Stomach (tissue), 9 donors: Measurements from ENCODE around the gene CCHCR1. TPM values are rescaled to one million over a fixed set of nuclear protein-coding genes. Genes with fewer than 3 reads are reported as not detected.

Experiments used
- DNase-seq, 2 donors: peaks; one replicate each; pipeline versions ENCODE4 v3.0.0 to v3.0.0-alpha.2; 2013 to 2019
- H3K27ac ChIP-seq, 5 donors: fragments of 200-600 bp in 4 of 5; sonication (generic) in 4 of 5; one replicate each; pipeline ENCODE4 v1.5.1; 2013 to 2019; ENCODE audit warnings: mild to moderate bottlenecking in 1 of 5, moderate library complexity in 1 of 5
- H3K27me3 ChIP-seq, 3 donors: fragments of 200-600 bp; sonication (generic); one replicate each; pipeline ENCODE4 v1.5.1; 2017 to 2019; ENCODE audit warnings: mixed run types in 1 of 3
- H3K36me3 ChIP-seq, 4 donors: fragments of 200-600 bp; sonication (generic); 1 replicate in 3 of 4; 2 replicates in 1 of 4; pipeline ENCODE4 v1.5.1; 2016 to 2019
- H3K4me1 ChIP-seq, 4 donors: fragments of 200-600 bp; sonication (generic); one replicate each; pipeline ENCODE4 v1.5.1; 2016 to 2019
- H3K4me3 ChIP-seq, 4 donors: fragments of 200-600 bp; sonication (generic) in 3 of 4; one replicate each; pipeline ENCODE4 v1.5.1; 2016 to 2019; ENCODE audit warnings: mild to moderate bottlenecking in 1 of 4
- H3K9me3 ChIP-seq, 4 donors: fragments of 200-600 bp; sonication (generic); one replicate each; pipeline ENCODE4 v1.5.1; 2016 to 2019
- CTCF ChIP-seq, 7 experiments: fragments of 450-650 bp in 4 of 7; fragments of 200-600 bp in 3 of 7; sonication (generic) in 3 of 7; IDR thresholded peaks; one replicate each; pipeline ENCODE4 v1.5.1; 2016 to 2019; ENCODE audit warnings: antibody characterized with exemption in 7 of 7, control low read depth in 2 of 7, mild to moderate bottlenecking in 1 of 7
- EP300 ChIP-seq: sonication (generic); formaldehyde crosslinking; IDR thresholded peaks from one replicate; pipeline ENCODE4 v1.6.1; 2017; ENCODE audit warnings: antibody characterized with exemption
- POLR2A ChIP-seq, 4 donors: fragments of 450-650 bp; IDR thresholded peaks; one replicate each; pipeline ENCODE4 v1.6.1; 2016; ENCODE audit warnings: antibody characterized with exemption in 4 of 4, control low read depth in 2 of 4, mild to moderate bottlenecking in 1 of 4, moderate library complexity in 1 of 4
- POLR2AphosphoS5 ChIP-seq, 3 donors: sonication (generic); formaldehyde crosslinking; IDR thresholded peaks; one replicate each; pipeline ENCODE4 v1.6.1; 2016; ENCODE audit warnings: antibody characterized with exemption in 3 of 3
- WGBS, 5 donors: extraction: QIAGEN DNeasy Blood & Tissue Kit in 3 of 5; methylation state at CpG; one replicate each; pipeline versions ENCODE4 v1.1.5 to v1.1.7; 2013 to 2018; 5-methylcytosine and 5-hydroxymethylcytosine counted together
- intact Hi-C: fragments of 100-400 bp; cut with DNase I; formaldehyde crosslinking; loops from one replicate; pipeline ENCODE4 v1.15.1; 2023; ENCODE audit warnings: low total_unique reads
- polyA plus RNA-seq, 3 donors: library from polyadenylated mRNA; stranded (reverse); fragments of 200-250 nt; gene quantifications; one replicate each; pipeline ENCODE4 v1.2.3, GENCODE V29; 2013
- small RNA-seq, 4 donors: library from RNA; depleted of rRNA; stranded (forward); fragments of <200 nt; gene quantifications; one replicate each; pipeline ENCODE3, GENCODE V24; 2016
- total RNA-seq, 5 donors: library from RNA; depleted of rRNA; stranded (reverse); fragments of >200 nt; gene quantifications; one replicate each; pipeline versions ENCODE4 v1.1.0 to v1.2.3, GENCODE V29; 2014 to 2016
- donor health status: healthy with polysubstance abuse.
- donor health status: Bipolar disorder and iron deficiency.
- donor health status: healthy.

The CCHCR1 gene
- total and polyA plus RNA-seq, 8 donors, result 9.7 to 201 (median 19.0) TPM

- H3K4me1 ChIP-seq, result peaks cover 6 to 22% (median 8%) of the 10 kb centered on the region in 4 donors
- no peaks in the 10 kb centered on the region for H3K27me3 ChIP-seq
- no peaks in the 10 kb centered on the region for H3K9me3 ChIP-seq
- no peak for DNase-seq
- no peak overlapping the region for H3K4me3 ChIP-seq
- WGBS, 5 donors, result 67 to 79% (median 72%) methylated on average over 5 of the region's 5 CpGs
- intact Hi-C loops, result no loop called here
- no peak for TF ChIP-seq POLR2AphosphoS5 (IDR thresholded peaks at IDR 0.05)
- no peak for TF ChIP-seq POLR2A (IDR thresholded peaks at IDR 0.05)
- no peak for TF ChIP-seq CTCF (IDR thresholded peaks at IDR 0.05)
- TF ChIP-seq EP300, result no peak
- no peak overlapping the region for H3K27ac ChIP-seq
- no peaks in the 10 kb centered on the region for H3K36me3 ChIP-seq
These were observed 60.9 kb downstream of the CCHCR1 start for GRCh38 chr6:31096656-31097055.

- intact Hi-C loops, result no loop called here
- H3K4me3 ChIP-seq, result no peak overlapping the region
- DNase-seq, result no peak
- H3K27ac ChIP-seq, result no peak overlapping the region
- TF ChIP-seq POLR2A (IDR thresholded peaks at IDR 0.05) (no peak), POLR2AphosphoS5 (IDR thresholded peaks at IDR 0.05) (no peak), CTCF (IDR thresholded peaks at IDR 0.05) (no peak), EP300 (no peak)
- H3K9me3 ChIP-seq, result no peaks in the 10 kb centered on the region
- no peaks in the 10 kb centered on the region for H3K36me3 ChIP-seq
- H3K27me3 ChIP-seq, result no peaks in the 10 kb centered on the region
- 82 to 92% (median 89%) methylated on average over 3 of the region's 3 CpGs for WGBS, 5 donors
- H3K4me1 ChIP-seq, result peaks cover 6 to 22% (median 8%) of the 10 kb centered on the region in 4 donors
These were observed 61.4 kb downstream of the CCHCR1 start for GRCh38 chr6:31096215-31096614.

GRCh38 chr6:31094389-31094881 is 63.2 kb downstream of the CCHCR1 start:
- TF ChIP-seq CTCF (IDR thresholded peaks at IDR 0.05) (no peak), POLR2AphosphoS5 (IDR thresholded peaks at IDR 0.05) (peak in 1 of 3 donors; percentile 14)
- Histone ChIP-seq H3K27me3 (no peaks in the 10 kb centered on the region), H3K4me3 (no peak overlapping the region), H3K4me1 (peaks cover 6 to 22% (median 8%) of the 10 kb centered on the region in 4 donors), H3K36me3 (no peaks in the 10 kb centered on the region), H3K27ac (peak overlapping the region in 2 of 5 donors; percentile 27 to 34), H3K9me3 (no peaks in the 10 kb centered on the region)
- WGBS, 5 donors, result 27 to 54% (median 35%) methylated on average over 3 of the region's 3 CpGs
- intact Hi-C loops, result no loop called here
- DNase-seq, result peak in 1 of 2 donors; percentile 42

GRCh38 chr6:31092769-31093505 is 64.7 kb downstream of the CCHCR1 start:
- Histone ChIP-seq H3K27ac (no peak overlapping the region), H3K4me1 (peaks cover 6 to 22% (median 8%) of the 10 kb centered on the region in 4 donors), H3K4me3 (no peak overlapping the region), H3K27me3 (no peaks in the 10 kb centered on the region), H3K9me3 (no peaks in the 10 kb centered on the region), H3K36me3 (no peaks in the 10 kb centered on the region)
- no peak for TF ChIP-seq CTCF (IDR thresholded peaks at IDR 0.05)
- TF ChIP-seq POLR2AphosphoS5 (IDR thresholded peaks at IDR 0.05), result no peak
- TF ChIP-seq EP300, result no peak
- no peak for TF ChIP-seq POLR2A (IDR thresholded peaks at IDR 0.05)
- peak in 1 of 2 donors; percentile 31 for DNase-seq
- intact Hi-C loops, result no loop called here
- WGBS, 5 donors, result 69 to 77% (median 74%) methylated on average over 11 to 12 of the region's 12 CpGs

Small RNA genes lying within 50 kb of the gene (small RNA-seq; reads per million reads assigned to genes)
- 0 reads per million in 4 donors for gene POLR2LP1

Other genes starting within 250 kb of the CCHCR1 start
- gene GTF2H4, start 249.6 kb downstream of the CCHCR1 start, total RNA-seq, result 10 to 100 TPM in 2 of 5 donors, 1 to 10 TPM in 3; 3.9 to 67.4 (median 8.1) TPM
- gene GTF2H4, start 249.6 kb downstream of the CCHCR1 start, polyA plus RNA-seq, result 10 to 100 TPM; 15.3 to 29.6 (median 17.6) TPM
- 10 to 100 TPM in 4 of 5 donors, 1 to 10 TPM in 1; 1.2 to 61.6 (median 22.7) TPM for gene VARS2, start 243.6 kb downstream of the CCHCR1 start, total RNA-seq
- 10 to 100 TPM; 17.9 to 21.8 (median 18.5) TPM for gene VARS2, start 243.6 kb downstream of the CCHCR1 start, polyA plus RNA-seq
- 10 to 100 TPM in 1 of 5 donors, 1 to 10 TPM in 1, not detected in 3; 2.8 to 15.2 TPM for gene SFTA2, start 225.6 kb downstream of the CCHCR1 start, total RNA-seq
- gene SFTA2, start 225.6 kb downstream of the CCHCR1 start, polyA plus RNA-seq, result 10 to 100 TPM; 10.2 to 94.7 (median 44.1) TPM
- 100 to 1,000 TPM in 3 of 5 donors, 10 to 100 TPM in 1, under 1 TPM in 1; 0.87 to 346 (median 168) TPM for gene MUCL3, start 216.8 kb downstream of the CCHCR1 start, total RNA-seq
- 10 to 100 TPM; 17.5 to 83.3 (median 39.6) TPM for gene MUCL3, start 216.8 kb downstream of the CCHCR1 start, polyA plus RNA-seq
- 1 to 10 TPM in 2 of 5 donors, under 1 TPM in 2, not detected in 1; 0.18 to 4.9 (median 1.2) TPM for gene MUC21, start 174.1 kb downstream of the CCHCR1 start, total RNA-seq
- 100 to 1,000 TPM in 1 of 3 donors, 1 to 10 TPM in 2; 1.2 to 131 (median 1.6) TPM for gene MUC21, start 174.1 kb downstream of the CCHCR1 start, polyA plus RNA-seq
- not detected for gene MUC22, start 147.3 kb downstream of the CCHCR1 start, total RNA-seq
- under 1 TPM in 1 of 3 donors, not detected in 2; 0.65 TPM for gene MUC22, start 147.3 kb downstream of the CCHCR1 start, polyA plus RNA-seq
- not detected for gene C6orf15, start 45.2 kb downstream of the CCHCR1 start, total RNA-seq
- gene C6orf15, start 45.2 kb downstream of the CCHCR1 start, polyA plus RNA-seq, result not detected
- 1 to 10 TPM in 4 of 5 donors, not detected in 1; 2.7 to 5.7 (median 4.0) TPM for gene PSORS1C1, start 43.0 kb downstream of the CCHCR1 start, total RNA-seq
- gene PSORS1C1, start 43.0 kb downstream of the CCHCR1 start, polyA plus RNA-seq, result 1 to 10 TPM; 3.1 to 7.4 (median 3.9) TPM
- not detected for gene CDSN, start 37.4 kb downstream of the CCHCR1 start, total RNA-seq
- gene CDSN, start 37.4 kb downstream of the CCHCR1 start, polyA plus RNA-seq, result under 1 TPM in 1 of 3 donors, not detected in 2; 0.05 TPM
- under 1 TPM in 1 of 5 donors, not detected in 4; 0.73 TPM for gene PSORS1C2, start 18.7 kb downstream of the CCHCR1 start, total RNA-seq
- gene PSORS1C2, start 18.7 kb downstream of the CCHCR1 start, polyA plus RNA-seq, result 1 to 10 TPM in 1 of 3 donors, not detected in 2; 1.6 TPM
- 10 to 100 TPM in 1 of 5 donors, 1 to 10 TPM in 4; 5.8 to 16.1 (median 7.1) TPM for gene TCF19, start 787 bp upstream of the CCHCR1 start, total RNA-seq
- gene TCF19, start 787 bp upstream of the CCHCR1 start, polyA plus RNA-seq, result 1 to 10 TPM; 5.0 to 7.7 (median 7.7) TPM
- 100 to 1,000 TPM in 2 of 5 donors, 10 to 100 TPM in 2, not detected in 1; 47.5 to 155 (median 113) TPM for gene POU5F1, start 12.9 kb upstream of the CCHCR1 start, total RNA-seq
- 10 to 100 TPM in 1 of 3 donors, 1 to 10 TPM in 2; 2.6 to 13.0 (median 6.5) TPM for gene POU5F1, start 12.9 kb upstream of the CCHCR1 start, polyA plus RNA-seq
- gene HLA-C, start 114.3 kb upstream of the CCHCR1 start, total RNA-seq, result 100 to 1,000 TPM; 170 to 500 (median 237) TPM
- gene HLA-C, start 114.3 kb upstream of the CCHCR1 start, polyA plus RNA-seq, result 100 to 1,000 TPM in 2 of 3 donors, 10 to 100 TPM in 1; 92.7 to 295 (median 133) TPM
- 1,000 to 10,000 TPM in 3 of 5 donors, 100 to 1,000 TPM in 2; 134 to 1,907 (median 1,119) TPM for gene HLA-B, start 199.4 kb upstream of the CCHCR1 start, total RNA-seq
- gene HLA-B, start 199.4 kb upstream of the CCHCR1 start, polyA plus RNA-seq, result 100 to 1,000 TPM; 302 to 830 (median 436) TPM
- gene MICA, start 245.8 kb upstream of the CCHCR1 start, total RNA-seq, result 10 to 100 TPM in 3 of 5 donors, 1 to 10 TPM in 2; 2.0 to 13.4 (median 11.1) TPM
- 10 to 100 TPM in 2 of 3 donors, 1 to 10 TPM in 1; 9.9 to 13.6 (median 13.1) TPM for gene MICA, start 245.8 kb upstream of the CCHCR1 start, polyA plus RNA-seq